GM18873 (cell line): ENCODE data around the gene PRKAG2.
"Not testable (repeated sequence)": the region's sequence is repeated elsewhere in the genome, so short reads cannot be mapped to it uniquely, and the experiment has no call there.

ENCODE experiments used
- ATAC-seq: cut with Tn5 transposase; IDR thresholded peaks from one replicate; pipeline ENCODE4 v1.9.1; 2021; ENCODE audit warnings: mild to moderate bottlenecking, moderate library complexity, moderate number of reproducible peaks; ENCODE audit not compliant: unreplicated experiment, low FRiP score

PRKAG2 gene

DNA sequence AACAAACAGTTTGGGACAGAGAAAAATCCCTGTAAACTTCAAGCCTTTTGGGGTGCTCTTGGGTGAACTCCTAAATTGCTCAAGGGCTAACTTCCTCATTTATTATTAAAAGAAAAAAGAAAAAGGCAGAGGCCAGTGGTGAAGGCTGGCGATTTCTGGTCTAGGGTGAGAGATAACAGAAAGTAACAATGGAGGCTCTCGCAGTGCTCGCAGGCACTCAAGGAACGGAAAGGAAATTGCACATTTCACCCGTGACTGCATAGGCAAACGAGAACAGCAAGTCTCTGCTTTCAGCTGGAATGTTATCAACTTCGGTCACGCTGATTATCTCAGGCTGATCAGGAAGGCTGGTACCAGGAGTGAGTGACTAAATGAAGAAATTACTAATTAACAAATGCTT, 70.7 kb downstream of the PRKAG2 start:
- ATAC-seq: no peak

DNA sequence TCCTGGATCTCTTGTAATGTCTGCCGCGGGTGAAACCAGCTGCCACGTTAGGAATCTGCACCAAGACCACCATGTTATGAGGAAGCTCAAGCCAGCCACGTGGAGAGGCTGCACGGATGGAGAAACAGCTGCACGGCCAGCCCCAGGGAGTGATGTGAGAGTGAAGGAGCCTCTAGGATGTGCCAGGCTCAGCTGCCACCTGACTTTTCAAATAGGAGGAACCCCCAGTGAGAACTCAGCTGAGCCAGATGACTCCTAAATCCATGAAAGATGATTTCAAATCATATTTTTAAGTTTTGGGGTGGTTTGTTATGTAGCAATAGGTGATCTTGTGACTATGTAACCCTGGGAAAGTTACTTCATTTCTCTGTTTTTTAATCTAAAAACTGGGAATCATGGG, 71.7 kb downstream of the PRKAG2 start:
- ATAC-seq: no peak

GRCh38 chr7:151804756-151805155, 72.2 kb downstream of the PRKAG2 start:
- ATAC-seq: no peak

DNA sequence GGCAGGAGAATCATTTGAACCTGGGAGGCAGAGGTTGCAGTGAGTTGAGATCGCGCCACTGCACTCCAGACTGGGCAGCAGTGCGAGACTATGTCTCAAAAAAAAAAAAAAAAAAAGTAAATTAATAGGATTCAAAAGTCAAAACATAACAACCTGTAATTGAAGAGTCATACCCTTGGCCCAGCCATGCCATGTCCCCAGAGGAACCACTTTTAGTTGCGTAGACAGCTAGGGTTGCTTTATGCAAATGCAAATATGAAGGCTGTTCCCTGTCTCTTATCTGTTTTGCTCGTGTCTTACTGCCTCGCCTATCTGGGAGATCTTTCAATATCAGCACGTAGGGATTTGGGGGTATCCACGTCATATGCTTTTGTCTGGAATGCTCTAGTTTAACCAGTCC, 73.1 kb downstream of the PRKAG2 start:
- ATAC-seq: no peak

GRCh38 chr7:151802469-151802846, 74.5 kb downstream of the PRKAG2 start:
- ATAC-seq: no peak

GRCh38 chr7:151801782-151802468, 75.0 kb downstream of the PRKAG2 start:
- ATAC-seq: no peak

DNA sequence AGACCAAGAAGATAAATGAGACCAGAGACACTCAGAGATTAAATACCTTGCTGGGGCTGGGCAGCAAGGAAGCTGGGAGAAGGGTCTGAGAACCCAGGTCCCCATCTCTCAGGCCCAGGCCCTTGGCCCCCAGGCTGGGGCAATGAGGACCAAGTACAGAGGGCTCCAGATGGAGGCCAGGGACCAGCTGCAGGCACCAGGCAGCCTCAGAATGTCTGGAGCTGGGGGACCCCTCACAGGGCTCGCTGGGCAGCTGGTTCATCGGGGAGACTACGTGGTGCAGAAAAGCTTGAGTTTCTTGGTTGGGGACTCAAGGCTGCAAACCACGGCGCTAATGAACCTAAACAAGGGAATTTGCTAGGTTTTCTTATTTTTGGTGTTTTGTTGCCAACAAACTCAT, 75.6 kb downstream of the PRKAG2 start:
- no peak for ATAC-seq

DNA sequence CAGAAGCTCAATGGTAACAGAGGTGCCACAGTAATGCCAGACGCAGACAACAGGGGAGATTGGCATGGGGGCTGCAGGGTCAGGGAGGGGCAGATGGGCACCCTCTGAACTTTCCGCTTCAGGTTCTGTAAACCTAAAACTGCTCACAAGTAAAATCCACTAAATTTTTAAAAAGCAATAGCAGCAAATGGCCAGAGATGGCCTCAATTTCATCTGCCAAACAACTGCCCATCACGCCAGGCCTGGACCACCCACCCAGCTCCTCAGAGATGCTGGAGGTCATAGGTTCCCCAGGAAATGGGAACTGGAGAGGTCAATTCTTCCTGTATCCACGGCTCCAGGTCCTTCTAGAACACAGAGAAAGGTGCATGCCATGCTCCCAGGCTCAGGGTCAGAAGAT, 76.1 kb downstream of the PRKAG2 start:
- ATAC-seq: no peak

DNA sequence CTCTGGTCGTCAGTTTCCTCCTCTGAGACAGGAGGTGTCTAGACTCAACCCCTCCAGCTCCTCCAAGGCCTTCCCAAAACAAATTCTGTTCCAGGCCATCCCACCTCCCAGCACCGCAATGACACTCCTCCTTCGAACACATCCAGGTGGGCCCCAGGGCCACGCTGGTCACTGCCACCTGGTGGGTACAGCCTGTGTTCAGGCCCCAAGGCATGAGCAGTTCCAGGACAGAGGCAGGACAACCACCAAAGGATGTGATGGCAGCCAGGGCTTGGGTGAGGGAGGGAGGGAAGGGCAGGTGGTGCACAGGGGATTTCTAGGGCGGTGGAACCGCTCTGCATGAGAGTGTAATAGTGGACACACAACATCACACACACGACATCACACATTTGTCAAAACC, 76.5 kb downstream of the PRKAG2 start:
- ATAC-seq: no peak

- no peak for ATAC-seq
These were observed 77.4 kb downstream of the PRKAG2 start for GRCh38 chr7:151799506-151799905.

DNA sequence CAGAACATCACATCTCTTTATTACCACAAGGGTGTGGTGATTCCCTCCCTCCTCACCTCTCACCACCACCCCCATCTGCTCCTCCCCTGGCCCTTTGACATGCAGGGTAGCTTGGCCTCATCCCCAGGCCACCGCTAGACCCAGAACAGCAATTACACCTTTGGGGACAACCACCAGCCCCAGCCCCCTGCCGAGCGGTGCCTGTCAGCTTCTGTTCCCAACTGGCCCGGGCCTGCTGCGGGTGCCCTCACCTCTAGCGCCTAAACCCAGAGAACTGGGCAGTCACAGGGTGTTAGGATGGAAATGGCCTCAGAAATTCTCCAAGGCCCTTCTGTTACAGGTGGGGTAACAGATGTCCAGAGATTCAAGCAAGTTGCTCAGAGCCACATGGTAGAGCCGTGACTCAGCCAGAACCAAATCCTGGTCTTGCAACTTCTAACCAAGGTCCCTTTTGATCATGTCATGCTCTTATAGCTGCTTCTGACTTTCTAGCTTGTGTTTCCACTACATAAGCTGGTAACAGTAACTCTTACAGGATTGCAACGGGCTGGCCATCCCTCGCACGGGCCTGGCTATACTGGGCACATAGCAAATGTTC, 78.0 kb downstream of the PRKAG2 start:
- no peak for ATAC-seq

DNA sequence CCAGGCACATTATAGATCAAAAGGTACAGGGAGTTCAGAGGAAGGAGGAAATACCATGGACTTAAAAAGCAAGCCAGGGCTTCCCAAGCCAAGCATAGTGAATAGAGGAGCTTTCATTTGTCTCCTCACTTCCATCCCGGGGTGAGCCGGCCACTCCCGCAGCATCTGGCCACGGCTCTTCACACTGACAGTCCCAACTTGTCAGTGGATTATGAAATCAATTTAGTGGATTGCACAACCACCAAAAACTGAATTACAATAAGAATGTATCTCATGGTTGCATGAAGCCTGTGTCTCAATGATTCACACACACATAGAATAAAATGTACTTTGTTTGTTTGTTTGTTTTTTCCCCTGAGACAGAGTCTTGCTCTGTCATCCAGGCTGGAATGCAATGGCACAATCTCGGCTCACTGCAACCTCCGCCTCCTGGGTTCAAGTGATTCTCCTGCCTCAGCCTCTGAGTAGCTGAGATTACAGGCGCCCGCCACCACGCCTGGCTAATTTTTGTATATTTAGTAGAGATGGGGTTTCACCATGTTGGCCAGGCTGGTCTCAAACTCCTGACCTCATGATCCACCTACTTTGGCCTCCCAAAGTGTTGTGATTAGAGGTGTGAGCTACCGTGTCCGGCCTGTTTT, 79.1 kb downstream of the PRKAG2 start:
- not testable (repeated sequence) for ATAC-seq

- ATAC-seq: no peak
These were observed 79.9 kb downstream of the PRKAG2 start for GRCh38 chr7:151796871-151797537.

GRCh38 chr7:151796091-151796870, 80.6 kb downstream of the PRKAG2 start:
- no peak for ATAC-seq

- ATAC-seq: peak; percentile 76
These were observed 81.6 kb downstream of the PRKAG2 start for GRCh38 chr7:151795168-151795811.

DNA sequence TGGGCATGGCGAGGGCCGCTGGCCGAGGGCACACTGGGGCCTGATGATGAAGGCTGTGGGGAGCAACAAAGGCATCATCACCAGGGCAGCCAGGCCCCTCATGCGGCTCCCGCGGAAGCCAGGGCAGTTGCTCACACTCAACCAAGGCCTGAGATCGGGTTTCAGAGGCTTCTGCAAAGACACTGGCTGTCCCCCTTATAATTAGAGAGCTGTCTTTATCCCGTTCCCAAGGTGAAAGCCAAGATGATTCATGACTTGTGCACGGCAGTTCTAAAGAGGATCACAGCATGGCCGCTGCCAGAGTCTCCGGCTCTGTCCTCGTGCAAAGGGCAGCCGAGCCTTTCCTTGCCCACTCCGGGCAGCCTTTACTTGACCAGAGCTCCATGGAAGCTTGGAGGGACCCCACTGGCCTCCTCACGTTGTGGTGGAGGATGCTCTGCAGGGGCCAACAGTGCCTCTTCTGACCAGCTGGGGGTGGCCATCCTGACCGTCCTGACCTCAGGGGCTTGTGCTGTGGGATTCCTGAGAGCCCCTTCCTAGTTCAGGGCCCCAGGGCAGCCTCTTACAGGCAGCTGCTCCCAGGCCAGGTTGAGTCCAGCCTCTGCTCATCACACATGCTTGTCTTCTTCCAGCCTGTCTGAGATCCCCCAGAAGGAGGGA, 82.3 kb downstream of the PRKAG2 start:
- no peak for ATAC-seq

DNA sequence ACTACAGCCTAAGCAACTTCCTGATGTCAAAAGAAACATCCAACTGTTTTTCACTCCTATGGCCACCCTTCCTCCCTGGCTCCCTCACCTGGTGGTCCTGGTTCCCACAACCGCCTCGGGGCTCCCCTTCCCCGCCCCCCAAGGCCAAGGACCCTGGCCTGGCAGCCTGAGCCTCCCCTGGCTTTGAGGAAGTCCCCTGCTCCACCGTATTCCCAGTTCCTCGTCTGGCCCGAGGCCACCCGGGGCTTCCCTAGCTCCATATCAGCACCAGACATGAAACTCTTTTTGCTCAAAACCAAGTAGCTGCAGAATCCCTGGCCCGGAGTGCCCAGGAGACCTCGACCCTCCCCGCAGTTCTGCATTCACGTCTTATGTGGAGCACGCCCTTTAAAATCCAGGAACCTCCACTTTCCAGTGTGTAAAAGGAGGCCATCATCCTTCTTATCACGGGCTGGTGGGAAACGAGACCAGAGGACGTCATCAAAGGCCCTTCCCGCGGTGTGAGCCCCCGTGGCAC, 82.9 kb downstream of the PRKAG2 start:
- ATAC-seq: no peak

DNA sequence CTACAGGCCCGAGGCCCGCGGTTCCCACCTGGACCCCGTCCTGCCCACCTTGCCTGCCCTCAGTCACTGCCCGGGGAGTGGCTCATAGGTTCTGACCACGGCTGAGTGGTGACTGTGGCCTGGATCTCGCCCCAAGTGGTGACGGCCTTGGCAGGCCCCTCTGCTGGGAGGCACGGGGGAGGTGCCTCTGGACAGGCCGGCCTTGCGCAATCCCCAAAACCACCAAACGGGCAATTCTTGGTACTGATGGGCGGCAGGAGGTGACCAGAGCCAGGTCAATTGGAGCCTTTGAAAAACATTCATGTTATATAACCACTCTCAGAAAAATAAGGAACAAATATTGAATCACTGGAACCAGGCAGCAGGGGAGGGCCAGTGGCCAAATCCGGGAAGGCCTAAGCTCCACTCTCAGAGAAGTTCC, 83.4 kb downstream of the PRKAG2 start:
- ATAC-seq: no peak

DNA sequence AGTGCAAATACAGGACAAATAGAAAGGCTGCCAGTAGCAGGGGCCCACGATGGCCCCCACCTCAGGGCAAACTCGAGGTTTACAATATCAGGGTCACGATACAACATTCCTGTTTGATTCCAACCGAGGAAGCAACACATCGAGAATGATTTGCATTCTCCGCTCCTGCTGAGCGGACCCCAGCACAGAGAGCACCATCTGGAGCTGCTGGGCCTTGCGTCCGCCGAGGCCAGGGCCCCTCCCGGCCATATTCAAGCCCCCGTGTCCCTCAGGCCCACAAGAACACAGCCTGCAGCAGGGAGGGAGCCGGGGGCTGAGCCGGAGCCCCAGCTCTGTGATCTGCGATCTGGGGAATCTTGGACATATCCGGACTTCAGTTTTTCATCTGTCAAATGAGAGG, 84.3 kb downstream of the PRKAG2 start:
- no peak for ATAC-seq
